Loucy (cell line): ENCODE data around the gene PALLD.

Experiments
- H2AFZ ChIP-seq: fragments of 200-600 bp; sonication (generic); 2 replicates; pipeline ENCODE4 v1.6.0; 2016; ENCODE audit warnings: antibody characterized with exemption, mild to moderate bottlenecking, low read length, moderate library complexity
- H3F3A ChIP-seq: fragments of 200-600 bp; 2 replicates; pipeline ENCODE4 v1.6.0; 2016; ENCODE audit warnings: antibody characterized with exemption, low read depth, mild to moderate bottlenecking
- H3K27me3 ChIP-seq: fragments of 200-600 bp; sonication (generic); 2 replicates; pipeline ENCODE4 v1.6.1; 2014; ENCODE audit warnings: low read length, mild to moderate bottlenecking; ENCODE audit not compliant: insufficient read depth, poor library complexity, severe bottlenecking
- H3K36me3 ChIP-seq: fragments of 200-600 bp; sonication (generic); 2 replicates; pipeline ENCODE4 v1.6.1; 2016; ENCODE audit warnings: low read length; ENCODE audit not compliant: insufficient read depth
- H3K4me1 ChIP-seq: fragments of 200-600 bp; sonication (generic); 2 replicates; pipeline ENCODE4 v1.5.1; 2014; ENCODE audit warnings: low read length, mild to moderate bottlenecking; ENCODE audit not compliant: insufficient read depth, poor library complexity, severe bottlenecking
- H3K4me2 ChIP-seq: fragments of 200-600 bp; sonication (generic); 2 replicates; pipeline ENCODE4 v1.6.0; 2014; ENCODE audit warnings: antibody characterized with exemption, low read length, low read depth, mild to moderate bottlenecking; ENCODE audit not compliant: poor library complexity, severe bottlenecking
- H3K4me3 ChIP-seq: fragments of 200-600 bp; sonication (generic); 2 replicates; pipeline ENCODE4 v1.5.1; 2014; ENCODE audit warnings: low read length, mild to moderate bottlenecking, mixed read lengths; ENCODE audit not compliant: poor library complexity, severe bottlenecking
- H3K79me2 ChIP-seq: fragments of 200-600 bp; sonication (generic); 2 replicates; pipeline ENCODE4 v1.6.1; 2014; ENCODE audit warnings: low read length; ENCODE audit not compliant: insufficient read depth
- H3K9ac ChIP-seq: fragments of 200-600 bp; sonication (generic); 2 replicates; pipeline ENCODE4 v1.6.0; 2014; ENCODE audit warnings: mild to moderate bottlenecking, low read depth, low read length, moderate library complexity; ENCODE audit not compliant: poor library complexity, severe bottlenecking
- H3K9me2 ChIP-seq: fragments of 200-600 bp; sonication (generic); replicated peaks from 2 replicates; pipeline ENCODE4 v1.6.1; 2016; ENCODE audit warnings: low read depth, low read length, mixed read lengths
- H3K9me3 ChIP-seq: fragments of 200-600 bp; sonication (generic); 2 replicates; pipeline ENCODE4 v1.6.1; 2014; ENCODE audit warnings: mild to moderate bottlenecking, antibody characterized with exemption, low read length, low read depth; ENCODE audit not compliant: insufficient read depth
- H4K20me1 ChIP-seq: fragments of 200-600 bp; sonication (generic); 2 replicates; pipeline ENCODE4 v1.6.0; 2014; ENCODE audit warnings: antibody characterized with exemption, low read length, mild to moderate bottlenecking; ENCODE audit not compliant: insufficient read depth, poor library complexity, severe bottlenecking
- EZH2phosphoT487 ChIP-seq: fragments of 200-600 bp; IDR thresholded peaks from 2 replicates; pipeline ENCODE4 v1.6.1; 2018; ENCODE audit warnings: antibody characterized with exemption, mild to moderate bottlenecking, moderate library complexity, borderline replicate concordance
- TF ChIP-seq, protein P1 (sequence below): fragments of 200-600 bp; sonication (generic); conservative IDR thresholded peaks from 2 replicates; pipeline ENCODE4 v1.5.1; 2014; ENCODE audit warnings: mild to moderate bottlenecking, antibody characterized with exemption, low read length

PALLD gene

DNA sequence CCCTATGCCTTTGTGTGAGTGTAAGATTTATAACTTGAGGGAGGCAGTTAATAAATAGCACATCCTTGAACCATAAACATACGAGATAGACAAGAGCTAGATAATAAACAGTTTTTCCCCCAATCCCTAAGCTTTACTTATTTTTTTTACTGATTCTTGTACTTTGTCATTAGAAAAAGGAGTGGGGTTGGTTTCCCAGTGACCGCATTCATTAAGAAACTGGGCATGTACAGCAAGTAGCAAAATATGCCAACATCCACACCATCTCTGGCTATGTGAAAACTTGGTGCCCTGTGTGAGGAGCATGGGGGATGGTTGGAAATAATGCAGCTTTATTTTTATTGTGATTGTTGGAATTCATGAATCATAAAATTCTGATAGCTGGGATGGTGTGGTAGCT, 337.0 kb downstream of the PALLD start:
- Histone ChIP-seq H4K20me1 (peaks cover 3% of the 10 kb centered on the region), H3K4me2 (peak overlapping the region; percentile 91), H3K27me3 (no peaks in the 10 kb centered on the region), H3K9ac (no peak overlapping the region), H3F3A (no peaks in the 10 kb centered on the region), H3K36me3 (no peaks in the 10 kb centered on the region), H3K9me3 (no peaks in the 10 kb centered on the region), H3K9me2 (no peaks in the 10 kb centered on the region), H3K79me2 (peaks cover 59% of the 10 kb centered on the region), H3K4me1 (peaks cover 37% of the 10 kb centered on the region), H2AFZ (no peak overlapping the region), H3K4me3 (no peak overlapping the region)
- TF ChIP-seq, protein P1, sequence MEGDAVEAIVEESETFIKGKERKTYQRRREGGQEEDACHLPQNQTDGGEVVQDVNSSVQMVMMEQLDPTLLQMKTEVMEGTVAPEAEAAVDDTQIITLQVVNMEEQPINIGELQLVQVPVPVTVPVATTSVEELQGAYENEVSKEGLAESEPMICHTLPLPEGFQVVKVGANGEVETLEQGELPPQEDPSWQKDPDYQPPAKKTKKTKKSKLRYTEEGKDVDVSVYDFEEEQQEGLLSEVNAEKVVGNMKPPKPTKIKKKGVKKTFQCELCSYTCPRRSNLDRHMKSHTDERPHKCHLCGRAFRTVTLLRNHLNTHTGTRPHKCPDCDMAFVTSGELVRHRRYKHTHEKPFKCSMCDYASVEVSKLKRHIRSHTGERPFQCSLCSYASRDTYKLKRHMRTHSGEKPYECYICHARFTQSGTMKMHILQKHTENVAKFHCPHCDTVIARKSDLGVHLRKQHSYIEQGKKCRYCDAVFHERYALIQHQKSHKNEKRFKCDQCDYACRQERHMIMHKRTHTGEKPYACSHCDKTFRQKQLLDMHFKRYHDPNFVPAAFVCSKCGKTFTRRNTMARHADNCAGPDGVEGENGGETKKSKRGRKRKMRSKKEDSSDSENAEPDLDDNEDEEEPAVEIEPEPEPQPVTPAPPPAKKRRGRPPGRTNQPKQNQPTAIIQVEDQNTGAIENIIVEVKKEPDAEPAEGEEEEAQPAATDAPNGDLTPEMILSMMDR, result no peak
- TF ChIP-seq EZH2phosphoT487, result no peak

DNA sequence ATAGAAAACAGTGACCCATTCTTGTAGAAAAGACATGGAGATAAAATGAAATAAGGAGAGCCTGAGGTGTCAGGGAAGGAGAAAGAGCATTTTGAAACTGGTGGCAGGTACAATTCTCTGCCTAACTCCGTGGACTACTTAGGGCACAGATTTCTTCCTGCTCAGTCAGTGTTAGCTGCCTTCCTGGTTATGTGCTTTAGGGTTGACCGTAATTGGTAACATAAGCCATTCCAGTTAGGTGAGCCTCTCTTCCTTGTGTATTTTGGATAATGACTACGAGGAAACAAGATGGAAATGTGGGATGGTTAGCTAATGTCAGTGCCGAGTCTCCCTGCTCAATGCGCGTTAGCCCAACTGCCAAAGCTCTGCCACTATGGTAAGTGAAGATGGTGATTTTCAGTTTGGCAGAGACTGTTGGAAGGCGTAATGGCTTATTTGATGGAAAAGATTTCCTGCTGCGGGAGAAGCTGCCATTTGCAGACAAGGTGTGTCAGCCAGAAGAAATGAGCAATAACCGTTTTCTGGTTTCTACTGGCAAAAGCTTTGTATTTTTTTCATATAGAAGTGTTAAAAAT, 339.1 kb downstream of the PALLD start:
- no peak overlapping the region for H3K4me2 ChIP-seq
- H3K36me3 ChIP-seq, result no peaks in the 10 kb centered on the region
- H3K4me3 ChIP-seq, result no peak overlapping the region
- no peaks in the 10 kb centered on the region for H3F3A ChIP-seq
- H3K79me2 ChIP-seq, result peaks cover 68% of the 10 kb centered on the region
- H4K20me1 ChIP-seq, result peaks cover 3% of the 10 kb centered on the region
- peaks cover 34% of the 10 kb centered on the region for H3K4me1 ChIP-seq
- no peak overlapping the region for H2AFZ ChIP-seq
- no peaks in the 10 kb centered on the region for H3K27me3 ChIP-seq
- no peaks in the 10 kb centered on the region for H3K9me3 ChIP-seq
- TF ChIP-seq, protein P1, result no peak
- no peak for TF ChIP-seq EZH2phosphoT487
- no peak overlapping the region for H3K9ac ChIP-seq
- H3K9me2 ChIP-seq, result no peaks in the 10 kb centered on the region

DNA sequence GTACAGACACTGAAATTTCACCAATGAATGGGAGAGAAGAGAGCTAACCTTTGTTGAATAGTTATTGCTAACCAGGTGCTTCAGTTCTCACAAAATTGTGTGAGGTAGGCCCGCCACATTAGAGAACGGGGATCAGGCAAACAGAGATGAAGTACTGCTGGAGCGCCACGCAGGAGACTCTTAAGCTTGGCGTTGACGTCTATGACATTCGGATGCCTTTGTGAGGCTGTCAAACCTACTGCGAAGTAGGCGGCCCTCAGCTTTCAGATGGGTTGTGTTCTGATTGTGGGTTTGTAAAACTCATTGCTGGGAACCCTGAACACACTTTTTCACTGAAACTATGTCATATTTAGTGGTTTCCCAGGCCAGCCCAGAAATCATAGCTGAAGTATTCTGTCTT, 339.6 kb downstream of the PALLD start:
- H3K9me3 ChIP-seq, result no peaks in the 10 kb centered on the region
- TF ChIP-seq, protein P1, result no peak
- no peak for TF ChIP-seq EZH2phosphoT487
- H3K27me3 ChIP-seq, result no peaks in the 10 kb centered on the region
- H4K20me1 ChIP-seq, result peaks cover 3% of the 10 kb centered on the region
- no peak overlapping the region for H3K4me3 ChIP-seq
- H3K9me2 ChIP-seq, result no peaks in the 10 kb centered on the region
- peaks cover 71% of the 10 kb centered on the region for H3K79me2 ChIP-seq
- H3K4me2 ChIP-seq, result no peak overlapping the region
- no peak overlapping the region for H2AFZ ChIP-seq
- no peaks in the 10 kb centered on the region for H3K36me3 ChIP-seq
- no peaks in the 10 kb centered on the region for H3F3A ChIP-seq
- no peak overlapping the region for H3K9ac ChIP-seq
- H3K4me1 ChIP-seq, result peaks cover 33% of the 10 kb centered on the region
